ENCODE results near the gene HS1BP3. TPM values are rescaled to one million over a fixed set of nuclear protein-coding genes. Genes with fewer than 3 reads are reported as not detected.

Gene HS1BP3
- total and polyA plus RNA-seq, 10 donors: 8.8 to 38.0 (median 25.9) TPM

- no peak overlapping the region for H3K4me3 ChIP-seq
- TF ChIP-seq, protein P1, sequence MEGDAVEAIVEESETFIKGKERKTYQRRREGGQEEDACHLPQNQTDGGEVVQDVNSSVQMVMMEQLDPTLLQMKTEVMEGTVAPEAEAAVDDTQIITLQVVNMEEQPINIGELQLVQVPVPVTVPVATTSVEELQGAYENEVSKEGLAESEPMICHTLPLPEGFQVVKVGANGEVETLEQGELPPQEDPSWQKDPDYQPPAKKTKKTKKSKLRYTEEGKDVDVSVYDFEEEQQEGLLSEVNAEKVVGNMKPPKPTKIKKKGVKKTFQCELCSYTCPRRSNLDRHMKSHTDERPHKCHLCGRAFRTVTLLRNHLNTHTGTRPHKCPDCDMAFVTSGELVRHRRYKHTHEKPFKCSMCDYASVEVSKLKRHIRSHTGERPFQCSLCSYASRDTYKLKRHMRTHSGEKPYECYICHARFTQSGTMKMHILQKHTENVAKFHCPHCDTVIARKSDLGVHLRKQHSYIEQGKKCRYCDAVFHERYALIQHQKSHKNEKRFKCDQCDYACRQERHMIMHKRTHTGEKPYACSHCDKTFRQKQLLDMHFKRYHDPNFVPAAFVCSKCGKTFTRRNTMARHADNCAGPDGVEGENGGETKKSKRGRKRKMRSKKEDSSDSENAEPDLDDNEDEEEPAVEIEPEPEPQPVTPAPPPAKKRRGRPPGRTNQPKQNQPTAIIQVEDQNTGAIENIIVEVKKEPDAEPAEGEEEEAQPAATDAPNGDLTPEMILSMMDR (IDR thresholded peaks at IDR 0.05 in 8 of 11, conservative IDR thresholded peaks at IDR 0.05 in 3 of 11): no peak
- TF ChIP-seq POLR2AphosphoS5 (IDR thresholded peaks at IDR 0.05) (peak in 2 of 3 donors; percentile 81 to 90), POLR2A (IDR thresholded peaks at IDR 0.05) (no peak)
- intact Hi-C loops (cut with DNase I; ENCODE audit: low total_unique reads): no loop called here
- peaks cover 0 to 6% (median 0%) of the 10 kb centered on the region in 6 donors for H3K36me3 ChIP-seq
- peaks cover 25 to 68% (median 57%) of the 10 kb centered on the region in 6 donors for H3K4me1 ChIP-seq
- peak overlapping the region; percentile 31 to 85 (median 78) for H3K27ac ChIP-seq
- peaks cover 0 to 8% (median 4%) of the 10 kb centered on the region in 8 donors for H3K9me3 ChIP-seq
- 50 to 64% (median 58%) methylated on average over 15 of the region's 15 CpGs for WGBS, 5 donors
- no peaks in the 10 kb centered on the region for H3K27me3 ChIP-seq (replicated peaks in 1 of 7)
- peak; percentile 82 for DNase-seq
Measured at GRCh38 chr2:20611077-20611843, 39.6 kb downstream of the HS1BP3 start.

DNA sequence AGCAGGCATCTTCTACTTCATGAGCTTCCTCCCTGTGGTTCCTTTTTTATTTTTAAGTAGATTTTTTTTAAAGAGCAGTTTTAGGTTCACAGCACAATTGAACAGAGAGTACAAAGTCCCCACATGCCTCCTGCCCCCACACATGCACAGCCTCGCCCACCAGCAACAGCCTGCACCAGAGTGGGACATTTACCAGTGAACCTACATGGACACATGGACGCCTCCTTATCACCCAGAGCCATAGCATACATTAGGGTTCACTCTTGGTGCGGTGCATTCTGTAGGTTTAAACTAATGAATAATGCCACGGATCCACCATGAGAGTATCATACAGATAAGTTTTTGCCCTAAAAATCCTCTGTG, 40.9 kb downstream of the HS1BP3 start:
- Histone ChIP-seq H3K27me3 (replicated peaks in 1 of 7) (no peaks in the 10 kb centered on the region), H3K4me1 (peaks cover 21 to 58% (median 46%) of the 10 kb centered on the region in 6 donors), H3K36me3 (no peaks in the 10 kb centered on the region), H3K9me3 (peaks cover 0 to 8% (median 4%) of the 10 kb centered on the region in 8 donors), H3K27ac (peak overlapping the region in 3 of 8 donors; percentile 77 to 85 (median 82)), H3K4me3 (no peak overlapping the region)
- intact Hi-C loops (cut with DNase I; ENCODE audit: low total_unique reads): no loop called here
- peak; percentile 39 for DNase-seq
- WGBS, 5 donors: 63 to 73% (median 65%) methylated on average over 4 of the region's 4 CpGs
- no peak for TF ChIP-seq POLR2A (IDR thresholded peaks at IDR 0.05)
- no peak for TF ChIP-seq POLR2AphosphoS5 (IDR thresholded peaks at IDR 0.05)
- TF ChIP-seq, protein P1 (IDR thresholded peaks at IDR 0.05 in 8 of 11, conservative IDR thresholded peaks at IDR 0.05 in 3 of 11): no peak

GRCh38 chr2:20609349-20609994, 41.4 kb downstream of the HS1BP3 start:
- DNase-seq: no peak

More at GRCh38 chr2:20609349-20609994, 41.4 kb downstream of the HS1BP3 start:
- H3K4me3 ChIP-seq: no peak overlapping the region
- WGBS, 5 donors: 57 to 74% (median 69%) methylated on average over 5 to 7 of the region's 7 CpGs
- no peaks in the 10 kb centered on the region for H3K36me3 ChIP-seq
- intact Hi-C loops (cut with DNase I; ENCODE audit: low total_unique reads): no loop called here
- TF ChIP-seq POLR2AphosphoS5 (IDR thresholded peaks at IDR 0.05) (no peak), POLR2A (IDR thresholded peaks at IDR 0.05) (no peak)
- TF ChIP-seq, protein P1 (IDR thresholded peaks at IDR 0.05 in 8 of 11, conservative IDR thresholded peaks at IDR 0.05 in 3 of 11): no peak
- H3K27ac ChIP-seq: peak overlapping the region in 5 of 8 donors; percentile 8 to 85 (median 77)
- H3K9me3 ChIP-seq: peaks cover 0 to 8% (median 4%) of the 10 kb centered on the region in 8 donors
- peaks cover 19 to 58% (median 44%) of the 10 kb centered on the region in 6 donors for H3K4me1 ChIP-seq
- no peaks in the 10 kb centered on the region for H3K27me3 ChIP-seq (replicated peaks in 1 of 7)

All from spleen (tissue), 11 donors.